Retina (tissue), 1 donor: ENCODE results near the gene ICE2.

Source experiments
- DNase-seq: peaks from one replicate; pipeline ENCODE4 v3.0.0-alpha.2; 2016

The ICE2 gene, protein sequence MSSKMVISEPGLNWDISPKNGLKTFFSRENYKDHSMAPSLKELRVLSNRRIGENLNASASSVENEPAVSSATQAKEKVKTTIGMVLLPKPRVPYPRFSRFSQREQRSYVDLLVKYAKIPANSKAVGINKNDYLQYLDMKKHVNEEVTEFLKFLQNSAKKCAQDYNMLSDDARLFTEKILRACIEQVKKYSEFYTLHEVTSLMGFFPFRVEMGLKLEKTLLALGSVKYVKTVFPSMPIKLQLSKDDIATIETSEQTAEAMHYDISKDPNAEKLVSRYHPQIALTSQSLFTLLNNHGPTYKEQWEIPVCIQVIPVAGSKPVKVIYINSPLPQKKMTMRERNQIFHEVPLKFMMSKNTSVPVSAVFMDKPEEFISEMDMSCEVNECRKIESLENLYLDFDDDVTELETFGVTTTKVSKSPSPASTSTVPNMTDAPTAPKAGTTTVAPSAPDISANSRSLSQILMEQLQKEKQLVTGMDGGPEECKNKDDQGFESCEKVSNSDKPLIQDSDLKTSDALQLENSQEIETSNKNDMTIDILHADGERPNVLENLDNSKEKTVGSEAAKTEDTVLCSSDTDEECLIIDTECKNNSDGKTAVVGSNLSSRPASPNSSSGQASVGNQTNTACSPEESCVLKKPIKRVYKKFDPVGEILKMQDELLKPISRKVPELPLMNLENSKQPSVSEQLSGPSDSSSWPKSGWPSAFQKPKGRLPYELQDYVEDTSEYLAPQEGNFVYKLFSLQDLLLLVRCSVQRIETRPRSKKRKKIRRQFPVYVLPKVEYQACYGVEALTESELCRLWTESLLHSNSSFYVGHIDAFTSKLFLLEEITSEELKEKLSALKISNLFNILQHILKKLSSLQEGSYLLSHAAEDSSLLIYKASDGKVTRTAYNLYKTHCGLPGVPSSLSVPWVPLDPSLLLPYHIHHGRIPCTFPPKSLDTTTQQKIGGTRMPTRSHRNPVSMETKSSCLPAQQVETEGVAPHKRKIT

DNA sequence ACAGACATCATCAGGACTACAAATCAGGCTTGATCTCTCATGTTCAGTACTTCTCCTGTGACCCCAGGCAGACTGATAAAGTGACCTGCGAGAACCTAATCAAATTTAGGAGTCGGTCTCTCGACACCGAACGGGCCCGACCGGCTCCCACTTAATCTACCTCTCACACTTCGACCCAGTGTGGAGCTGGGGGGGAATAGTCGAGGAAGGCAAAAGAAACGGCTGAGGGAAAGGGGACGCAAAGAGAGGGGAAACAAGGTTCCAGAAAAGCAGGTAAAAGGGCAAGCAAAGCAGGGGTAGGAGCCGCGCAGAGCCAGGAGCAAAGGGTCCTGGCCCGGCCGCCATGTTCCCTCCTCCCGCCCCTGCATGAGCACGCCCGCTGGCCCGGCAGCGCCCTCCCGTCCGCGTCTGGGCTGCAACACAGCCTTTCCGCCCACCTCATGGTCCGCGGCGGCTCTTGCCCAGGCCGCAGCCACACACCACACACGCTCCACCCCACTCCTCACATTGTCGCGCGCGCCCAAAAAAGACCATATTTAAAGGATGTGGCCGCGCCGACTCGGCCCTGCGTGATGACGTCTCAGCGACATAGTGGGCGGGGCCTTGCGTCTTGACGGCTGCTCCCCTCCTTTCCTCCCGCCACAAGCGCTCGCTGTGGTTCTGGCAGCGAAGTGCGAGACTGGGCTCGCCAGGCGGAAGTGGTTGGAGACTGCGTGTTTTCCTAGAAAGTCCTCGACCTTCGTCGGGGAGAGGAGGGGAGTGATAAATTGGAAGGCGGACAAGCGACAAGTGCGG, at the start of gene ICE2:
Gene ICE2, minus strand, starts transcription at position 577 of the 795 bp plus-strand sequence. CDS start 1,165 bp downstream, outside the sequence.
- peak; percentile 98 for DNase-seq

DNA sequence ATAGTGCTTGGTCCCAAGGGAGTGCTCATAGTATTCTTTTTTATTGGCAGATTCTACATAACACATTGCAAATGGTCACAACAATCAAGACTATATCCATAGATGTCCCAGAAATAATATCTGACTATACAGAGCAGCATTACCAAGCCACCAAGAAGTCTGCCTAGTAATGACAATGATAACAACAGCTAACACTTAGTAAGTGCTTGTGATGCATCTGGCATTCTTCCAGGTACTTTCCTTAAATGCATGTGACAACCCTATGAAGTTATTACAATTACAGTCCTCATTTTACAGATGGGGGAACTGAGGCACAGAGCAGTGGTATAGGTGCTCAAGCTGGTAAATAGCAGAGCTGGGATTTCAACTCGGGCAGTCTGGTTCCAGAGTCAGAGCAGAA, 49.6 kb upstream of the ICE2 start:
- no peak for DNase-seq

DNA sequence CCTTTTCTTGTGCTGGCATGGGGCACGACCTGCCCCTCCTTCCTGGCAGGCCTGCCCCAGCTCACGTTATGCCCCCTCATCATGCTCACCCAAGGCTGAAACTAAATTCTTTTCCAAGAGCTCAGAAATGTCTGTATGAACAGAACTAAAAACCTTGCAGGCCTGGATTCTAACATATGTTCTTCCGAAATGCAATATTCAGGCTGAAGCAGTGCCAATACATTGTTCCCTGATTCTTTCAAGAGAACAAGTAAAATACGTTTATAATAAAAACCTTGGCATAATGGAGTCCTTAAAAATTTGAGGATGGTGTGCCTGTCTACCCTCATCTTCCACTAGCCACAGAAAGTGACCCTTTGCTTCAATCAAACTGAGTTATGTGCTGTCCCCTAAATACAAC, 48.5 kb upstream of the ICE2 start:
- no peak for DNase-seq

DNA sequence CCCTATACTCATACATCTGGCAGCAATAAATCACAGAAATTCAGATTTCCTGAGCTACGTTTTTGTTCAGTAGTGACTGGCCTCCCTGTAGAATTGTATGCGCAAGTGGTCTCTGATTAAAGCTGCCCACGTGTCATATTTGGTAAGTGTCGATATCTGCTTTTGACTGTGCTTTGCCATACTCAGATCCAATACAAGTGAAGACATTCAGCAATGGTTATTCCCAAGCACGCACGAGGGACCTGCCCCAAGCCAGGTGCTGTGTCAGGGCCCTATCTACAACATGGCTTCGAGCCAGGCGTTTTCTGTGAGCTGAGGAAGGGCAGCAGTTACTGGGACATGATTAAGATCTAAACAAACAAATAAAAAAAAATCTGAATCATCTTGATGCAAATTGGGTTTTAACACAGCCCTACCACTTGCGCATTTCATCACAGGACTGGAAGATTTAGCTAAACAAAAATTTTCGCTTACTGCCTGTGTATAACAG, 47.2 kb upstream of the ICE2 start:
- no peak for DNase-seq

DNA sequence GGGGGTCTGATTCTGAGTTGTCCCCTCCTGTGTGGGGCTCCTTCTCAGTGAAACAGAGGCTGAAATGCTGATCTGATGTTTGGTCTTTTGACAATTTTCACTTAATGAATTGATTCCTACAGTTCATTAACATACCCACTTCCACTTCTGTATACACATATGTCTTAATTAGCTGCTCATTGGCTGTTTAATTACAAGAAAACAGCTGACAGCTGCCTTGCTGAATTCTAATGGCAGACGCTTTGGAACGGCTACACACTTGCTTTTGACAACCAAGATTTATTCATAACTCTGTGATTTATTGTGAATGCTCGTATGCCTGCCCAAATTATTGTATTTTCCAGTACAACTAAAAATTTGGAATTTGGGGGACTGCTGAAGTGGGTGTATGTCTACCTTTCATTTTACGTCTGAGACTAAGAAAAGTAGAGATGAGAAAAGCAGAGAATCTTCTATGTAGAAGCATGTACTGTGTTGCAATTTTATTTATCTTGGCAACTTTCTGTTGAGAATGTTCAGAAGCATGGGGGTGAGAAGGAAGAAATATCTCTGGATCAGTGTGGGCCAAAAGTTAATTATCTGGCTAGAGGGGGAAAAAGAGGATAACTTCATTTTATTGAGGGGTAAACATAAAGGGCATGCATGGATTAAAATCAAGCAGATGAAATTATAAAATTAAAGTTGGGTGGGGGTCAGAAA, 46.5 kb upstream of the ICE2 start:
- DNase-seq: no peak

DNA sequence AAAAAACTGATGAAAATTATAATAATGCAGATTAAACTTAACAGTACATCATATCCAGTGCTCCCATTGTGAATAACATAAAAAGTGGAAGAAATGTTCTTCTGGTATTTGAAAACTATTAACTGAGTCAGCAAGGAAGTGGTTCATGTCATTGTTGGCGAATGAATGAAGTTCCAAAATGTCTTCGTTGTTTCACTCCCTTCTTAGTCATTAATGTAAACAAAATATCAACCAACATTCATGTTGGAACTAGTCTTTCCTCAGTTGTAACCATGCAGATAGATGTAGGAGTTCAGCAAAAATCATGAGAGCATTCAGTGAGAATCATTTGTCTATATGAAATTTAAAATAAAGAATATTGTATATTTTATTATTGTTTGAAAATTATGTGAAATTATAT, 44.1 kb upstream of the ICE2 start:
- no peak for DNase-seq

DNA sequence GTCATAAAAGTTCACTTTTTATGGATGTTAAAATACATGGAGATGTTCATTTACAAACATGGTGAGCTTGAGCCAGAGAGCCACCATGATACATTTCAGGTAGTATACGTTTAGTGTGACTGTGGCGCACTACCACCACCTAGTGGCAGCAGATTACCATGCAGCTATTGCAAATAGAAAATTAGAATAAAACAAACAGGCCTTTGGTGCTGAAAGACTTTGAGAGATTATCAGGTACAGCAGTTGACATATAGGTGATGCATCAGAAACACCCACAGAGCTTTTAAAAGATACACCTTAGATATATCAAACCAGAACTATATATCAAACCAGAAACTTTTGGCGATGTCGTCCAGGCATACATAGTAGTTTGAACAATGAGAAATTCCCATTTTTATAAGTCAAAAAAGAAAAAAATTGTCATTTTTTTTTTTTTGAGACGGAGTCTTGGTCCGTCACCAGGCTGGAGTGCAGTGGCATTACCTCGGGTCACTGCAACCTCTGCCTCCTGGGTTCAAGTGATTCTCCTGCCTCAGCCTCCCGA, 42.0 kb upstream of the ICE2 start:
- peak; percentile 47 for DNase-seq

DNA sequence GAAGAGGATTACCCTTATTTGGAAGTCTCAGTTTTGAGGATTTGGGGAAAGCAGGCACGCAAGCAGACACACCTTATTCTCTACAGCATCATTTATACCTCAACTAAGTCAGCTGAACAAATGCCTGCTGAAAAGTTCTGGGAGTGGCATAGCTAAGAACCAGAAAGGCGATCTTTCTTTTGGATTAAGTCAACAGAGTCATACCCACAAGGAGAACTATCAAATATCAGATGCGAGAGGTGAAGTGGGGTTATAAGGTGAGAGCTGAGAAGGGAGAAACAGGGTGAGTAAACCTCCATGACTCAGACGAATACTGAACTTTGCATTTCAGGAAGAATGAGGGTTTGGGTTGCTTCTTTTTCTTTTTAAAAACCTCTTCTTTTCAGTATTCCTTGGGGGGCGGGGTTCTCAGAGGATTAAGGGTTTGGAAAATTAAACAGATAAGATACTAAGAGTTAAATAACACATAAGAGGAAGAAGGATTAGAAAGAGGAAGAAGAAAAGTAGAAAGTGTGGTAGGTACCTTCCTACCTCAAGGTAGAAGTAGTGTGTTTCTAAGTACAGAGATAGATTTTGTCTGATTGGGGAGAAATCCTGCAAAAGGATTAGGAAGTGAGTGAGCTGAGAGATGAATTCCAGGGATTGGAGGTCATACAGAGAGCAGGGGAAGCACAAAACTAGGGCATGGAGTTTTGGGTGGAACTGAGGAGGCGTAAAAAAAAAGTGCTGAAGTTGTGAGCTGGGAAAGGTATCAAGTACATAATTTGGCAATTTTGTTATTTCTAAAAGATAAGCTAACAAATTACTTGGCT, 41.3 kb upstream of the ICE2 start:
- DNase-seq: no peak

DNA sequence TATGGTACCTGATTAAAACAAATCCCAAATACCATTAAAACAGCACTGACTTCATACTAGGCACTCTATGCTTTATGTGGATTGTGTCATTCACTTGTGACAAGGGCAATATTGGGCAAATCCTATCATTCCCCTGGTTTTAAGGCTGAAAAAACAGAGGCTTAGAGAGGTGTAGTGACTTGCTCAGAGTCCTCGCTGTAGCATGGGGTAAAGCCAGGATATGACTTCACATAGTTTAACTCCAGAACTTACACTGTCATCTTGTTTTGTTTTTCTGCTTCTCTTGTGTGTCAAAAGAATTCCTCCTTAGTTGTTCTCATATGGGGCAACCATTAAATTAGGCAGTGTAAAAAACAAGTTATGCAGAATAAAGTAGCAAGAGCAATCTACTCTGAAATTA, 40.3 kb upstream of the ICE2 start:
- no peak for DNase-seq

DNA sequence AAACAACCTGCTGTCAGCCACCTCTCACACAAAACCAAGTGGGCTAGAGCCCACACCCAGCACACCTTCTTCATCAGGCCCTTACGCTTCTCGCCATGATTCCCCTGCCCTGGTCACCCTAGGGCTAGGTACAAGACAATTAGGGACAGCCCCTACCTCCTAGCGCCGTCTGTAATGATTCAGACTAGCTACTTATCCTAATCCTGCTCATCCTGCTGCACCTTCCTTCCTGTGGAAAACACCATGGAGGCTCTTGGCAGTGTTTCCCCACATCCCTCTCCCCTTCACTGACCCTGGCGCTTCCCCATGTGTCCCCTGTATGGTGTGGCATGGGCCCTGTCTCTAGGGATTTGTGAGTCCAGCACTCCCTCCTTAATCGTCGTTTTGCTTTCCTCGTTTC, 39.6 kb upstream of the ICE2 start:
- DNase-seq: no peak

DNA sequence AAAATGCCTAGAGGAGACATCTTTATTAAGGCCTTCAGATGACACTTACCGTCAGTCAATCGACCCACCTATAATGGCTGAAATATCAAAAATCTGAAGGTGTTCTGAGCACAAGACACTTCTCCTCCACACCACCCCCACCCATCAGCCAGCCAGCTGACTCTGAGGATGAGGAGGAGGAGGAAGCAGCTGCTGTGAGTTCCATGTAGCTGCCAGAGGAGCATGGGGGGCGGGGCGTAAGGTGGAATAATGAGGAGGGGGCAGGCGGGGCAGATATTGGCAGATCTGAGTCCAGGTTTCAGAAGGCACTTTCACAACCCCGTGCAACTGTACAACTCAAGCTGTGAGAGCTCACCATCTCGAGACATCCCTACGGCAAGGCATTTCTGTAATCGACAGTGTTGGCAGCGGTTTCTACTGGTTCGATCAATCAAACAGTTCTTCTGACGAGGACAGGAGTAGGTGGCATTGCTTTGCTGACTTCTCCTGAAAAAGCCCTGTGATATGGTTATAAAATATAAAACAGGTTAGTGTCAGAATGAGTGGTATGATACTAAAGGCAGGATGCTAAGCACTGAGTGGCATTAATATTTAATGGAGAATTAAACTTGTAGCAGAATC, 35.4 kb upstream of the ICE2 start:
- DNase-seq: no peak

DNA sequence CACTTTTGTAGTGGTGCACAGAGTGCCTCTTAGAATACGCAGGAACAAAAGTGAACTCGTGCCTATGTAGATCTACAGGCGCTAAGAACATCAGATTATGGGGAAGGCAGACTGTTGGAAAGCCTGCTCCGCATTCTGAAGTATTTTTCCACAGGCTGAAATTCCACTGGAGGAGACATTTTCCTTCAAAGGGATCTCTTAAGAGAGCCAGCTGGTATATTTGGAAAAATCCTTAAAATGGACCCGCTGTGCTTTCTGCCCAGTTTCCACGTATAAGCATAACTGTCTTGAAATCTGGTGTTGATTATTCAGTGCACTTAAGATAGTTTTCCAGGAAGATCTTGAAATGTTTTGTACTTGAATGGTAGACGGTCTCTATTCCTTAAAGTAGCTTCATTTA, 34.7 kb upstream of the ICE2 start:
- DNase-seq: no peak

DNA sequence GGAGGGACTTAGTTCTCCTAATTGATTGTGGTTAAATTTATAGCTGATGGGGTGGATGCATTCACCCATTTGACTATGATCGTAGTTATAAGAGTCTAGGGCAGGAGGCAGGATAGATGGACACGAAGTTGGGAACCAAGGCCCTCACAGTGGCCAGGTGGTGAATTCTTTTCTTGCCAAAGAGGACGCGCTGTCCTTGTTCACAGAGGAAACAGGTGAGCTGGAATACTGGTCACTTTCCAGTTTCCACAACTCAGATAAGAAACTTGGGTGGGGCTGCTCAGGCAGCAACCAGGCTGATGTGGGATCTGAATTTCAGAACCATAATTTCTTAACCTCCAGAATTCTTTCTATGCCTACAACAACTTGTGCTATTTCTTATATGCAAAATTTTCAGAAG, 34.0 kb upstream of the ICE2 start:
- no peak for DNase-seq

DNA sequence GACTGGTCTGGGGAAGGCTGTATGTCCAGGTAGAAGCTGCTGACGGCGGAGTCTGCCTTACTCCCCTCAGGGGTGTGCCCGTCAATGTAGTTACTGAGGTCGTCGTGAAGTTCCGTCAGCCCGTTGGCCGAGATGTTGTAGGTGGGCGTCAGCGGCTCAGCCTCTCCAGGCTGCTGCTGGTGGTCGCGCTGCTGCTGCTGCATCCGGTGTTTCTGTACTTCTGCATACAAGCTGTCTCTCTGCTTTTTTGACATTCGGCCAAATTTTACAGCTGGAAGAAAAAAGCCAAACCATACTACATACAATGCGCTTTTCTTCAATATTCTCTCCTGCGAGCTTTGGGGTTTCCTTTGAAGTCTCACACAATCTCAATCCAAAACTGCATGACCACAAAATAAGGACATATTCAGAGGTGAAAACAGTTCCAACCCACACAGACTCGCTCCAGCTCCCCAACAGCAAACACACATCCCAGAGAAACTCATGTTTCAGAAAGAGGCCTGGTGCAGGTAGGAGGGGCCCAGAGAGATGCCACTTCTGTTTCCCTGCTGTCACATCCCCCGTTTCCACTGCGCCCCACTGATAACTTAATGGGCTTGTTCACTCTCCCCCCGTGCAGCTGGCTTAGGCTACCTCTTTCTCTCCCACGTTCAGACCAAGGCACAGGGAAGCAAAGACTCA, 32.5 kb upstream of the ICE2 start:
- DNase-seq: no peak

DNA sequence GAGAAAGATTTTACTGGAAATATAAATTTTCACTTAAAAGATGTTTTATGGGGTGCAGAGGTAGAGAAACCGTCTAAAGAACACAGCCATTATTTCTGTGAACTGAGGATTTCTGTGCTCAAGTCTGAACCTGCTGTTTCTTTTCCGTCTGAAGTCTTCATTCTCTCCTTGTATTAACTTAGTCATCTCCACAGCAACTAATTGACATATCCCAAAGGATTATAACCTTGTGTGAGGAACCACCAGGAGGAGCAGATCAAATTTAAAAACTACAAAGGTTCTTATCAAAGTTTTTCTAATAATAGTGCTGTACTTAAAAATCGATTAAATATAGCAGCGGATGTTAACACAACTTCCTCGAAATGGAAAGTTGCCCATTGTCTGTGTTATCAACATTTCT, 31.1 kb upstream of the ICE2 start:
- DNase-seq: no peak

DNA sequence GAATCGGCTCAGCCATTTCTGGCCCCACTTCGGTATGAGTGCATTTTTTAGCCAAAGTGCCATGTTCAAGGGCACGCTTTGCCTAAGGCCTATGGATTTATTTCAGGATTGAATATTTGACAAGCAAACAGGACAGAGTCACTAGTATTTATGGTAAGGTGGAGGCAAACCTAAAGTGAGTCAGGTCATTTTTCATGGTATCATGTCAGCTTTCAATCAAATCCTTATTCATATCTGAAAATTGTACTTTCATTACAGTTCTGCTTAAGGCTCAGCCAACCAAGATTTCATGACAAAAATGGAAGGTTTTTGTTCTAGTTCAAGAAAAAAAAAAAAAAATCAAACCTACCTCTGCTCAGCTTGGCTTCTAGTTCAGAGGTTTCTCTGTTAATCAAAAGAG, 30.5 kb upstream of the ICE2 start:
- DNase-seq: no peak

DNA sequence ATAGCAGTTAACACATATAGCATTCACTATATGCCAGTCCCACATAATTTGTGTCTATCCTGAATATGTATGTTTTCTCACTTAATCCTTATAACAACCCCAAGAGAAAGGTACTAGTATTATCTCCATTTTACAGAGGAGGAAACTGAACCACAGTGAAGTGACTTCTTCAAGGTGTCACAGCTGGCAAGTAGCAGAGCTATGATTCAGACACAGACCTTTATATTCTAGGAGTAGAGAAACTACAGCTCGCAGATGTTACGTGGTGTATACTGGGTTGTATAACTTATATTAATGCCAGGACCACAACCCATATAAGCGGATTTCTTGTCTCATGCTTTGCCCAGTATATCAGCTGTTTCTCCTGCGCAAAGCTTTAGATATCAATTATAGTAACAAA, 29.5 kb upstream of the ICE2 start:
- no peak for DNase-seq

DNA sequence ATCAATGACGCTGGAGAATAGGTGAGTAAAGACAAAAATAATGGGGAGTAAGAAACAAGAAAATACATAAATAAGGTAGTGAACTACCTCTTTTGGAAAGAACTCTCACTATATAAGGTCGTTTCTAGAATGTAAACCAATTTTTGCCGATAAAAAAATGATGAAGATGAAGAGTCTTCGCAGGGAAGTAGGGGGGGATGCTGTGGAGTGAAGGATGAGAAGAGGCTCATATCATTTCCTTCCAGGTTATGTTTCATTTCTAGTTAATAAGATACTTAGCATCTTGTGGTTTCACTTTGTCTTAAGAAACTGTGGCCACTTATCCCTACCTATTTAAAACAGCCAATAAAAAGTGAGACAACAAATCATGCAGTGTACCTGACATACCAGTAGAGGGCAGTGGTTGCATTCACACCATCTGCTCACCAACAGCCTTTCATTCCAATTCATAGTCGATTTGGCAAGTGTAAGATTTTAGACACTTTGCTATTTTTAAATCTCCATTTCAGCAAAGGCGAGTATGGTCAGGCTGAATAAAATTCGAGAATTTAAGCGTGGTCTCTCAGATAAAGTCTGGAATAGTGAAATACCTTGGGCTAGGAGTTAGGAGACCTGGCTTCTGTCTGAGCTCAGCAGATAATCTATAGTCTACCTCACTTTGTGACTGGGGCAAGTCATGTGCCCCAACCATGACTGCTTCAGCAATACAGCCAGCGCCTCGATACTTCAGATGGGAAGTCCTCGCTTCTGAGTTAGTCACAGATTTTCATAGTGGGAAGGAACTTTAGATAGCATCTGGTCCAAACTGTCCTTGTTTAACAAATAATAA, 28.9 kb upstream of the ICE2 start:
- peak; percentile 67 for DNase-seq

DNA sequence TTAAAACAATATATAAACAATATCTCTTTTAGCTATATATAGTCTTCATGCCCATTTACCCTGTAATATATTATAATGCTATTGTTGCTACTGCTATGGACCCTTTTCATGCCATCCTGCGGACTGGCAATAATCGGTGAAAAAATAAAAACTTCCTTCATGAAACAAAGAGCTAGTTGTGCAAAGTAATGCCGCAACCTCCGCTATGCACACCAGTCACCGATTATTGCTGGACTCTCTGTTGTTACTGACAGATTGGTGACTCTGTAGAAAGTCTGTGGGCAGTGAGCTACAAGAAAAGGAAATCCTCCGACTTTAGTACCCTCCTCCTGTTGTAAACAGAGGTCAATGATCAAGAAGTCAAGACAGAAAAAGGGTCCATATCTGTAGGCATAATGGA, 17.9 kb upstream of the ICE2 start:
- no peak for DNase-seq
